Measurements from ENCODE around the gene ZNF22.

- TF ChIP-seq CTCF (IDR thresholded peaks at IDR 0.05) (no peak), POLR2AphosphoS5 (IDR thresholded peaks at IDR 0.05; ENCODE audit: low read depth, low read length) (no peak), SIN3A (IDR thresholded peaks at IDR 0.05; ENCODE audit: borderline replicate concordance, insufficient read depth, low read depth, low read length) (no peak)
- TF ChIP-seq, protein P1, sequence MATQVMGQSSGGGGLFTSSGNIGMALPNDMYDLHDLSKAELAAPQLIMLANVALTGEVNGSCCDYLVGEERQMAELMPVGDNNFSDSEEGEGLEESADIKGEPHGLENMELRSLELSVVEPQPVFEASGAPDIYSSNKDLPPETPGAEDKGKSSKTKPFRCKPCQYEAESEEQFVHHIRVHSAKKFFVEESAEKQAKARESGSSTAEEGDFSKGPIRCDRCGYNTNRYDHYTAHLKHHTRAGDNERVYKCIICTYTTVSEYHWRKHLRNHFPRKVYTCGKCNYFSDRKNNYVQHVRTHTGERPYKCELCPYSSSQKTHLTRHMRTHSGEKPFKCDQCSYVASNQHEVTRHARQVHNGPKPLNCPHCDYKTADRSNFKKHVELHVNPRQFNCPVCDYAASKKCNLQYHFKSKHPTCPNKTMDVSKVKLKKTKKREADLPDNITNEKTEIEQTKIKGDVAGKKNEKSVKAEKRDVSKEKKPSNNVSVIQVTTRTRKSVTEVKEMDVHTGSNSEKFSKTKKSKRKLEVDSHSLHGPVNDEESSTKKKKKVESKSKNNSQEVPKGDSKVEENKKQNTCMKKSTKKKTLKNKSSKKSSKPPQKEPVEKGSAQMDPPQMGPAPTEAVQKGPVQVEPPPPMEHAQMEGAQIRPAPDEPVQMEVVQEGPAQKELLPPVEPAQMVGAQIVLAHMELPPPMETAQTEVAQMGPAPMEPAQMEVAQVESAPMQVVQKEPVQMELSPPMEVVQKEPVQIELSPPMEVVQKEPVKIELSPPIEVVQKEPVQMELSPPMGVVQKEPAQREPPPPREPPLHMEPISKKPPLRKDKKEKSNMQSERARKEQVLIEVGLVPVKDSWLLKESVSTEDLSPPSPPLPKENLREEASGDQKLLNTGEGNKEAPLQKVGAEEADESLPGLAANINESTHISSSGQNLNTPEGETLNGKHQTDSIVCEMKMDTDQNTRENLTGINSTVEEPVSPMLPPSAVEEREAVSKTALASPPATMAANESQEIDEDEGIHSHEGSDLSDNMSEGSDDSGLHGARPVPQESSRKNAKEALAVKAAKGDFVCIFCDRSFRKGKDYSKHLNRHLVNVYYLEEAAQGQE (IDR thresholded peaks at IDR 0.05; ENCODE audit: insufficient read depth in 1 of 2, low read depth in 2 of 2, low read length in 1 of 2), result no peak
Observed at GRCh38 chr10:44986179-44986578, 14.5 kb upstream of the ZNF22 start.
